ENCODE results near the gene SHROOM2.

Gene SHROOM2

DNA sequence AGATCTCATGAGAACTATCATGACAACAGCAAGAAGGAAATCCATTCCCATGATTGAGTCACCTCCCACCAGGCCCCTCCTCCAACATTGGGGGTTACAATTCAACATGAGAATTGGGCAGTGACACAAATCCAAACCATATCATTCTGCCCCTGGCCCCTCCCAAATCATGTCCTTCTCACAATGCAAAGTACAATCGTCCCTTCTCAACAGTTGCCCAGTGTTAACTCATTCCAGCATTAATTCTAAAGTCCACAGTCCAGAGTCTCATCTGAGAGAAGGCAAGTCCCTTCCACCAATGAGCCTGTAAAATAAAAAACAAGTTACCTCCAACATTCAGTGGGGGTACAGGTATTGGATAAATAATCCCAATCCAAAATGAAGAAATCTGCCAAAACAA is 166.1 kb downstream of the SHROOM2 start:
- no peak for DNase-seq

DNA sequence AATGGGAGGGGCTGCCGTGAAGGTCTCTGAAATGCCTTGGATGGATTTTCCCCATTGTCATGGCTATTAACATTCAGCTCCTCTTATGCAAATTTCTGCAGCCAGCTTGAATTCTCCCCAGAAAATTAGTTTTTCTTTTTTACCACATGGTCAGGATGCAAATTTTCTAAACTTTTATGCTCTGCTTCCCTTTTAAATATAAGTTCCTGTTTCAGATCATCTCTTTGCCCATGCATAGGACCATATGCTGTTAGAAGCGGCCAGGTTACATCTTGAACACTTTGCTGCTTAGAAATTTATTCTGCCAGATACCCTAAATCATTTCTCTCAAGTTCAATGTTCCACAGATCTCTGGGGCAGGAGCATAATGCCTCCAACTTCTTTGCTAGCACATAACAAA is 167.2 kb downstream of the SHROOM2 start:
- no peak for DNase-seq

- DNase-seq, result no peak
Observed at GRCh38 chrX:9955506-9955905, 169.3 kb downstream of the SHROOM2 start.

GRCh38 chrX:9957743-9958142 is 171.5 kb downstream of the SHROOM2 start:
- no peak for DNase-seq

- no peak for DNase-seq
Observed at GRCh38 chrX:9958183-9958582, 172.0 kb downstream of the SHROOM2 start.

DNA sequence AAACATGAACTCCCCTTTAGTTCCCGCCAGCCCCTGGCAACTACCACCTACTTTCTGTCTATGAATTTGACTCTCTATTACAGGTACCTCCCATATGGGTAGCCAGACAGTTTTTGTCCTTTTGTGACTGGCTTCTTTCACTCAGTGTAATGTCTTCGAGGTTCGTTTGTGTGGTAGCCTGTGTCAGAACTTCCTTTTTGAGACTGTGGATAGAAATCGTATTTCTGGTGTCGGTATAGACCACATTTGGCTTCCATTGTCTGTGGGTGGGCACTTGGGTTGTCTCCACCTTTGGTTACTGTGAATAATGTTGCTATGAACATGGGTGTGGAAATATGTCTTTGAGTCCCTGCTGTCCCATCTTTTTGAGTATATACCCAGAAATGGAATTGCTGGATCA is 175.5 kb downstream of the SHROOM2 start:
- DNase-seq, result no peak

DNA sequence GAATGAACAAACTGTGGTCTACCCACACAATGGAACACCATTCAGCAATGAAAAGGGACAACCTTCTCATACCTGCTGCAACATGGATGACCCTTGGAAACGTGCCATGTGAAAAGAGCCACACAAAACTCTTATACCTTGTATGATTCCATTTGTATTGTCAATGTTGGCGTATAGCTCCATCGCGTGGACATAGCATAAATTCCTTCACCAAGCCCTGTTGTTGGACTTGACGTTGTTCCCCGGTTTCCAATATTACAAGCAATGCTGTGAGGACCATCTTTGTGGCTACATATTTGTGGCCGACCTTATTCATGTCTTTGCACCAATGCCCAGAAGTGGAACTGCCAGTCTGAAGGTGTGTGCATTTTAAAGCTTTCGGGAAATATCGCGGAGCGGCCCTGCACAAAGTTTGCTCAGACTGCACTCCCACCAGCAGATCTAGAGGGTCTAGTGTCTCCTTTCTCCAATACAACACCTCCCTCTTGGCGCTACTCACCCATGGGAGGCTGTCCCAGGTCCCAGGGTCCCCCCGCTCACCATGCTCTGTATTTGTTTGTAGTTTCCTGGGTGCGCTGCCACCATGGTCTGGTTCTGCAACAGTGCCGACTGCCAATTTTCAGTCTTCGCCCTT is 180.7 kb downstream of the SHROOM2 start, which contains the start of gene CLDN34:
CLDN34 (plus strand) TSS at position 584 of the 634 bp plus-strand sequence; CDS start at position 584, 0 bp downstream.
- no peak for DNase-seq

DNA sequence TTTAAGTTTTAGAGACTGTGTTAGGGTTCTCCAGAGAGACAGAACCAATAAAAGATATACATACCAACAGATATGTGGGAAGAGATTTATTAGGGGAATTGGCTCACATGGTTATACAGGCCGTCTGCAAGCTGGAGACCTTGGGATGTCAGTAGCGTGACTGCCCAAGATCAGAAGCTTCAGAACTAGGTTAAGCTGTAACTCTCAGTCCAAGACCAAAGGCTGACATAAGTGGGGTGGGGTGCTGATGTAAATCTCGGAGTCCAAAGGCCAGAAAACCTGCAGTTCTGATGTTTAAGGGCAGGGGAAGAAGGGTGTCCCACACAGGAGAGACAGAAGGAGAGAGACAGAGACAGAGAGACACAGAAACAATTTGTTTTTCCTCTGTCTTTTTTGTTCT is 191.4 kb downstream of the SHROOM2 start:
- no peak for DNase-seq

DNA sequence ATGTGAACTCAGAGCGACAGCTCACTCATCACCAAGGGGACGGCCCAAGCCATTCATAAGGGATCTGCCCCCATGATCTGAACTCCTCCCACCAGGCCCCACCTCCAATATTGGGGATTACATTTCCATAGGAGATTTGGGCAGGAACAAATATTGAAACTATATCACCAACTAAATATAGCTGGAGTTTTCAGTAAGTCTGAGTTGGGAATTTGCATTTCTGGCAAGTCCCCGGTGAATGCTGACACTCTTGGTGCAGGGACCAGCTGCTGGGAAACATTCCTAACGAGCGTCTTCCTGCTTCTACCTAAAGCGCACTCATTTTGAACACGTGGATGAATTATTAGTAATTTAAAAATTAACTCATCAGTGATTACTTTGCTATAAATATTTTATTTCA is 194.2 kb downstream of the SHROOM2 start:
- DNase-seq, result no peak

GRCh38 chrX:9980927-9981326 is 194.7 kb downstream of the SHROOM2 start:
- no peak for DNase-seq

GRCh38 chrX:9983441-9983840 is 197.2 kb downstream of the SHROOM2 start:
- no peak for DNase-seq

DNA sequence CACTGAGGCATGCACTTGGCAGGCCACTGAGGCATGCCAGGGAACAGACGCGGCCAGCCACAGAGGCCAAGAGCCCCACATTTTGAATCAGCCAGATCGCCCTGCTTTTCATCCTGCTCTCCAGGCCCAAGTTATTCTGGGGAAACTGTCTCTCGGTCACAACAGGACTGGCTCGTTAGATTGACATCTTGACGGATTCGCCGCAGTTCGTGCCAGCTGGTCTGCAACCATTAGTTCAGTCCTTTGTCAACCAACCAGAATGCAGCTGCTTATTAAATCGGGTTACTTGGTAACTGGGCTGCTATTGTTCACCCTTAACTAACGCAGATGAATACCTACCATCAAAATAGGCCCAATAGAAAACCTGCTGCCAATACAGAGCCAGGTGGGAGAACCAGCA is 197.6 kb downstream of the SHROOM2 start:
- no peak for DNase-seq

DNA sequence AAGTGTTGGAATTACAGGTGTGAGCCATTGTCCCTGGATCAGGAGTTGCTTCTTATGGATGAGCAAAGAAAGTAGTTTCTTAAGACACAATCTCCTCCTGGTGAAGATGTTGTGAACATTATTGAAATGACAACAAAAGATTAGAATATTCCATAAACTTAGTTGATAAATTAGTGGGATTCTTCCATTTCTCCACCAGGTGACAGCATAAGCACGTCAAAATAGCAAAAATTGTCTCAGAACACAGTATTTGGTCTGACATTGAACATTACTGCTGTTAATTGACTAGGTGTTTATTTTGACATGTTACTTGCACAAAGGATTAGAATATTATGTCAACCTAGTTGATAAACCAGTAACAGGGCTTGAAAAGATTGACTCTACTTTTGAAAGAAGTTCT is 202.5 kb downstream of the SHROOM2 start:
- no peak for DNase-seq

DNA sequence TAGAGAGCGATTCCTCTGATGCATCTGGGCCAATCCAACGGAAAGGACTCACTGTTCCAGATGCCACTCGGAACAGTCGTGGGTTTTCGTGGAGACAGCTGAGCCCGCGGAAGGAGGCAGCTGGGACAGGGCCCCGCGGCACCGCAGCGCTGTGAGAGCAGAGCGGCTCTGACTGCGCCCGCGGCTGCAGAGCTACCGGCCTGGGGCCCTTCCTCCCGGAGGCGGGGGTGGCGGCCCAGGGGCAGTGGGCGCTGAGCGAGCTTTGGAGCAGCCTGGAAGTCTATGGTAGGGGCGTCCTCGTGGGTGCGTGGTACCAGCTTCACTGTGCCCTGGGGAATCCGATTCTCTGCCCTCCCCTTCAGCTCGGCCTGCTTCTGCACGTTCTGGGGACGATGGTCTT is 205.8 kb downstream of the SHROOM2 start:
- DNase-seq, result no peak

GRCh38 chrX:9992724-9993123 is 206.5 kb downstream of the SHROOM2 start:
- DNase-seq, result no peak

- peak; percentile 4 for DNase-seq
Observed at GRCh38 chrX:9995855-9996339, 209.7 kb downstream of the SHROOM2 start.

- DNase-seq, result no peak
Observed at GRCh38 chrX:9997041-9997440, 210.8 kb downstream of the SHROOM2 start.

- no peak for DNase-seq
Observed at GRCh38 chrX:9997524-9997923, 211.3 kb downstream of the SHROOM2 start.

Measured in NCI-H510A (cell line).